Gastrocnemius medialis (tissue), 4 donors: Measurements from ENCODE around the gene CRPPA. TPM values are rescaled to one million over a fixed set of nuclear protein-coding genes. Genes with fewer than 3 reads are reported as not detected.
A peak's percentile ranks its signal among the peaks of the same experiment; 100 is the strongest.

Experiments used
- ATAC-seq, 2 donors: fragments of 150-250 bp; one replicate each; pipeline ENCODE4 v1.9.1; 2016
- DNase-seq, 2 donors: peaks; one replicate each; pipeline ENCODE4 v3.0.0-alpha.2; 2019
- H3K27ac ChIP-seq, 4 donors: fragments of 200-600 bp; sonication (generic); 1 replicate in 1 of 4; 2 replicates in 3 of 4; pipeline ENCODE4 v1.5.1; 2016 to 2018; ENCODE audit warnings: mild to moderate bottlenecking in 2 of 4, moderate library complexity in 1 of 4
- H3K27me3 ChIP-seq, 3 donors: fragments of 200-600 bp; sonication (generic) in 2 of 3; 1 replicate in 1 of 3; 2 replicates in 2 of 3; pipeline versions ENCODE4 v1.5.1 to v1.6.0; 2016 to 2019; ENCODE audit warnings: mild to moderate bottlenecking in 1 of 3, moderate library complexity in 1 of 3
- H3K36me3 ChIP-seq, 2 donors: fragments of 200-600 bp; sonication (generic) in 1 of 2; one replicate each; pipeline ENCODE4 v1.5.1; 2017 to 2018
- H3K4me1 ChIP-seq, 2 donors: fragments of 200-600 bp; sonication (generic) in 1 of 2; one replicate each; pipeline ENCODE4 v1.5.1; 2016 to 2017; ENCODE audit warnings: mild to moderate bottlenecking in 2 of 2
- H3K4me3 ChIP-seq, 4 donors: fragments of 200-600 bp; sonication (generic) in 3 of 4; 1 replicate in 1 of 4; 2 replicates in 3 of 4; pipeline ENCODE4 v1.5.1; 2016 to 2019; ENCODE audit warnings: mild to moderate bottlenecking in 2 of 4
- H3K9me3 ChIP-seq, 3 donors: fragments of 200-600 bp; sonication (generic) in 2 of 3; 1 replicate in 1 of 3; 2 replicates in 2 of 3; pipeline ENCODE4 v1.5.1; 2016 to 2019
- CTCF ChIP-seq, 5 experiments: fragments of 450-650 bp in 3 of 5; fragments of 200-600 bp in 2 of 5; sonication (generic) in 2 of 5; IDR thresholded peaks in 4 of 5; conservative IDR thresholded peaks in 1 of 5; 1 replicate in 4 of 5; 2 replicates in 1 of 5; pipeline ENCODE4 v1.5.1; 2016 to 2019; ENCODE audit warnings: antibody characterized with exemption in 5 of 5, mild to moderate bottlenecking in 3 of 5, moderate library complexity in 3 of 5
- POLR2A ChIP-seq, 2 donors: fragments of 450-650 bp; IDR thresholded peaks; one replicate each; pipeline ENCODE4 v1.6.1; 2017; ENCODE audit warnings: antibody characterized with exemption in 2 of 2, mild to moderate bottlenecking in 2 of 2, moderate library complexity in 2 of 2
- in situ Hi-C, 4 donors: fragments of 200-750 bp; cut with MboI; loops; one replicate each; pipeline versions ENCODE4 v1.15.0 to v1.8.0; 2017; ENCODE audit warnings: low sequenced_read_pairs in 4 of 4
- intact Hi-C: fragments of 100-400 bp; cut with DNase I; formaldehyde crosslinking; loops from one replicate; pipeline ENCODE4 v1.15.1; 2023; ENCODE audit warnings: low total_unique reads
- total RNA-seq, 4 donors: library from RNA; depleted of rRNA; stranded (reverse); fragments of >200 nt; gene quantifications; one replicate each; pipeline versions ENCODE4 v1.1.0 to v1.2.3, GENCODE V29; 2016

Gene CRPPA
- total RNA-seq, 4 donors from 2014 or later, result 1.2 to 4.9 (median 2.4) TPM

- DNase-seq (peak; percentile 66 to 74), ATAC-seq (peak; percentile 88 to 89)
- no peaks in the 10 kb centered on the region for H3K9me3 ChIP-seq
- H3K27me3 ChIP-seq, result no peaks in the 10 kb centered on the region
- in situ Hi-C loops (loop anchor here in 1 of 4 donors (25.0 kb wide), 1 partner anchor 492 kb away; no protein-coding TSS in a partner anchor), intact Hi-C loops (no loop called here)
- H3K27ac ChIP-seq, result peak overlapping the region; percentile 91 to 93 (median 92)
- peak overlapping the region; percentile 73 to 91 (median 84) for H3K4me3 ChIP-seq
- H3K4me1 ChIP-seq, result peaks cover 15% of the 10 kb centered on the region in 2 donors
- H3K36me3 ChIP-seq, result no peaks in the 10 kb centered on the region
- TF ChIP-seq POLR2A (IDR thresholded peaks at IDR 0.05), result peak; percentile 52 to 68
- TF ChIP-seq CTCF (IDR thresholded peaks at IDR 0.05 in 4 of 5, conservative IDR thresholded peaks at IDR 0.05 in 1 of 5), result peak in 4 of 5 experiments; percentile 4 to 44 (median 24)
These were observed 547 bp downstream of the CRPPA start for GRCh38 chr7:16420649-16421332.

- Histone ChIP-seq H3K9me3 (no peaks in the 10 kb centered on the region), H3K27me3 (no peaks in the 10 kb centered on the region), H3K4me3 (peak overlapping the region; percentile 73 to 91 (median 84)), H3K4me1 (peaks cover 15% of the 10 kb centered on the region in 2 donors), H3K36me3 (no peaks in the 10 kb centered on the region), H3K27ac (peak overlapping the region; percentile 91 to 93 (median 92))
- DNase-seq (no peak), ATAC-seq (no peak)
- TF ChIP-seq POLR2A (IDR thresholded peaks at IDR 0.05) (no peak), CTCF (IDR thresholded peaks at IDR 0.05 in 4 of 5, conservative IDR thresholded peaks at IDR 0.05 in 1 of 5) (no peak)
- in situ Hi-C loops, result loop anchor here in 1 of 4 donors (25.0 kb wide), 1 partner anchor 492 kb away; no protein-coding TSS in a partner anchor
- intact Hi-C loops, result no loop called here
These were observed 1.0 kb downstream of the CRPPA start for GRCh38 chr7:16420329-16420648.

GRCh38 chr7:16419859-16420258 lies 1.5 kb downstream of the CRPPA start:
- H3K27me3 ChIP-seq, result no peaks in the 10 kb centered on the region
- no peak for TF ChIP-seq CTCF (IDR thresholded peaks at IDR 0.05 in 4 of 5, conservative IDR thresholded peaks at IDR 0.05 in 1 of 5)
- no peak for TF ChIP-seq POLR2A (IDR thresholded peaks at IDR 0.05)
- H3K36me3 ChIP-seq, result no peaks in the 10 kb centered on the region
- ATAC-seq (no peak), DNase-seq (no peak)
- peaks cover 15% of the 10 kb centered on the region in 2 donors for H3K4me1 ChIP-seq
- in situ Hi-C loops (loop anchor here in 1 of 4 donors (25.0 kb wide), 1 partner anchor 492 kb away; no protein-coding TSS in a partner anchor), intact Hi-C loops (no loop called here)
- no peaks in the 10 kb centered on the region for H3K9me3 ChIP-seq
- H3K4me3 ChIP-seq, result peak overlapping the region in 1 of 4 donors; percentile 85
- H3K27ac ChIP-seq, result peak overlapping the region; percentile 91 to 93 (median 92)

- no peaks in the 10 kb centered on the region for H3K27me3 ChIP-seq
- no peak overlapping the region for H3K27ac ChIP-seq
- ATAC-seq (no peak), DNase-seq (no peak)
- intact Hi-C loops (no loop called here), in situ Hi-C loops (loop anchor here in 1 of 4 donors (25.0 kb wide), 1 partner anchor 493 kb away; no protein-coding TSS in a partner anchor)
- no peaks in the 10 kb centered on the region for H3K36me3 ChIP-seq
- peaks cover 15% of the 10 kb centered on the region in 2 donors for H3K4me1 ChIP-seq
- H3K9me3 ChIP-seq, result no peaks in the 10 kb centered on the region
- H3K4me3 ChIP-seq, result no peak overlapping the region
- TF ChIP-seq POLR2A (IDR thresholded peaks at IDR 0.05) (no peak), CTCF (IDR thresholded peaks at IDR 0.05 in 4 of 5, conservative IDR thresholded peaks at IDR 0.05 in 1 of 5) (no peak)
These were observed 2.2 kb downstream of the CRPPA start for GRCh38 chr7:16419126-16419525.
